Activated T-helper 9 cell treated with anti-CD3 and anti-CD28 coated beads, Interleukin-2, amount 50 U/mL, for 16 hours (primary cell): ENCODE data around the gene ZNF836.

Experiments used
- DNase-seq: peaks from one replicate; pipeline ENCODE4 v3.0.0-alpha.2; 2020; ENCODE audit warnings: low read depth

Gene ZNF836

GRCh38 chr19:52188822-52189734 lies 17.7 kb upstream of the ZNF836 start:
- no peak for DNase-seq

- no peak for DNase-seq
Measured at GRCh38 chr19:52187407-52187806, 16.0 kb upstream of the ZNF836 start.

- DNase-seq: no peak
Measured at GRCh38 chr19:52176574-52176973, 5.2 kb upstream of the ZNF836 start.

- DNase-seq: no peak
Measured at GRCh38 chr19:52172347-52172746, 926 bp upstream of the ZNF836 start.

GRCh38 chr19:52170863-52171320 lies 529 bp downstream of the ZNF836 start:
- peak; percentile 2 for DNase-seq

- DNase-seq: no peak
Measured at GRCh38 chr19:52170304-52170703, 1.1 kb downstream of the ZNF836 start.

- no peak for DNase-seq
Measured at GRCh38 chr19:52155596-52156359, 15.6 kb downstream of the ZNF836 start.

- DNase-seq: no peak
Measured at GRCh38 chr19:52148256-52148655, 23.2 kb downstream of the ZNF836 start.

GRCh38 chr19:52142001-52142595 lies 29.3 kb downstream of the ZNF836 start:
- no peak for DNase-seq

- no peak for DNase-seq
Measured at GRCh38 chr19:52141203-52141602, 30.2 kb downstream of the ZNF836 start.

GRCh38 chr19:52140032-52140710 lies 31.2 kb downstream of the ZNF836 start:
- DNase-seq: no peak

- peak; percentile 95 for DNase-seq
Measured at GRCh38 chr19:52139252-52140031, 32.0 kb downstream of the ZNF836 start, which contains the start of gene ZNF616. TSS of gene ZNF616 (minus strand) at chr19:52139938. CDS start at chr19:52130512, 9,426 bp downstream.

GRCh38 chr19:52138983-52139251 lies 32.5 kb downstream of the ZNF836 start:
- no peak for DNase-seq

GRCh38 chr19:52138278-52138982 lies 33.0 kb downstream of the ZNF836 start:
- DNase-seq: no peak

GRCh38 chr19:52120286-52120685 lies 51.1 kb downstream of the ZNF836 start:
- DNase-seq: no peak

GRCh38 chr19:52115526-52116053 lies 55.8 kb downstream of the ZNF836 start:
- DNase-seq: no peak

- DNase-seq: no peak
Measured at GRCh38 chr19:52114691-52115090, 56.7 kb downstream of the ZNF836 start.

GRCh38 chr19:52112624-52113023 lies 58.8 kb downstream of the ZNF836 start:
- no peak for DNase-seq

- no peak for DNase-seq
Measured at GRCh38 chr19:52110780-52111179, 60.6 kb downstream of the ZNF836 start.
